GM12873 (cell line): ENCODE measurements around the gene BRWD1.
A peak's percentile ranks its signal among the peaks of the same experiment; 100 is the strongest.

Experiments used
- CTCF ChIP-seq: IDR thresholded peaks from 2 replicates; pipeline ENCODE4 v1.5.1; 2012; ENCODE audit warnings: low read depth, mild to moderate bottlenecking, moderate library complexity, low read length, control low read depth; ENCODE audit not compliant: insufficient read depth; ENCODE audit errors: missing control alignments

BRWD1 gene

GRCh38 chr21:39164523-39164922 is 148.9 kb downstream of the BRWD1 start:
- TF ChIP-seq CTCF: no peak

GRCh38 chr21:39161064-39161463 is 152.4 kb downstream of the BRWD1 start:
- TF ChIP-seq CTCF: no peak

- TF ChIP-seq CTCF: no peak
Observed at GRCh38 chr21:39159342-39160063, 153.9 kb downstream of the BRWD1 start.

- no peak for TF ChIP-seq CTCF
Observed at GRCh38 chr21:39156024-39156423, 157.4 kb downstream of the BRWD1 start.

- TF ChIP-seq CTCF: no peak
Observed at GRCh38 chr21:39155578-39155977, 157.9 kb downstream of the BRWD1 start.

- TF ChIP-seq CTCF: no peak
Observed at GRCh38 chr21:39153842-39154241, 159.6 kb downstream of the BRWD1 start.

- peak; percentile 58 for TF ChIP-seq CTCF
Observed at GRCh38 chr21:39153373-39153772, 160.1 kb downstream of the BRWD1 start.
